NAMALWA (cell line): Measurements from ENCODE around the gene LGALS3BP.
"Not testable (repeated sequence)": the region's sequence is repeated elsewhere in the genome, so short reads cannot be mapped to it uniquely, and the experiment has no call there.

Experiments
- DNase-seq: peaks from one replicate; pipeline ENCODE4 v3.0.0-alpha.2; 2015; ENCODE audit warnings: low spot score

Gene LGALS3BP

GRCh38 chr17:78979780-78980623 is at the start of gene LGALS3BP:
TSS of gene LGALS3BP (minus strand) at chr17:78979923. CDS start at chr17:78977191, 2,732 bp downstream.
- no peak for DNase-seq

GRCh38 chr17:79028496-79029326 is 49.0 kb upstream of the LGALS3BP start:
- DNase-seq, result peak; percentile 25

GRCh38 chr17:79027925-79028491 is 48.3 kb upstream of the LGALS3BP start:
- no peak for DNase-seq

GRCh38 chr17:79027274-79027924 is 47.7 kb upstream of the LGALS3BP start:
- no peak for DNase-seq

GRCh38 chr17:79026376-79027273 is 46.9 kb upstream of the LGALS3BP start:
- DNase-seq, result no peak

GRCh38 chr17:79024901-79025737 is 45.4 kb upstream of the LGALS3BP start:
- no peak for DNase-seq

- no peak for DNase-seq
Observed at GRCh38 chr17:79023886-79024771, 44.4 kb upstream of the LGALS3BP start, which contains the start of gene C1QTNF1. TSS of gene C1QTNF1 (plus strand) at chr17:79024169. CDS start at chr17:79043969, 19,800 bp downstream.

GRCh38 chr17:79023180-79023705 is 43.5 kb upstream of the LGALS3BP start:
- DNase-seq, result no peak

- no peak for DNase-seq
Observed at GRCh38 chr17:79022507-79022991, 42.8 kb upstream of the LGALS3BP start.

- DNase-seq, result not testable (repeated sequence)
Observed at GRCh38 chr17:79021929-79022328, 42.2 kb upstream of the LGALS3BP start.

GRCh38 chr17:79020631-79021301 is 41.0 kb upstream of the LGALS3BP start:
- no peak for DNase-seq

GRCh38 chr17:79019632-79020584 is 40.2 kb upstream of the LGALS3BP start:
- peak; percentile 64 for DNase-seq

GRCh38 chr17:79019261-79019631 is 39.5 kb upstream of the LGALS3BP start:
- DNase-seq, result no peak

GRCh38 chr17:79018370-79018695 is 38.6 kb upstream of the LGALS3BP start:
- DNase-seq, result no peak

- DNase-seq, result no peak
Observed at GRCh38 chr17:79017546-79018369, 38.0 kb upstream of the LGALS3BP start.

- DNase-seq, result no peak
Observed at GRCh38 chr17:79014158-79014758, 34.5 kb upstream of the LGALS3BP start.
